ENCODE results near the gene CTSZ.

CTSZ gene

DNA sequence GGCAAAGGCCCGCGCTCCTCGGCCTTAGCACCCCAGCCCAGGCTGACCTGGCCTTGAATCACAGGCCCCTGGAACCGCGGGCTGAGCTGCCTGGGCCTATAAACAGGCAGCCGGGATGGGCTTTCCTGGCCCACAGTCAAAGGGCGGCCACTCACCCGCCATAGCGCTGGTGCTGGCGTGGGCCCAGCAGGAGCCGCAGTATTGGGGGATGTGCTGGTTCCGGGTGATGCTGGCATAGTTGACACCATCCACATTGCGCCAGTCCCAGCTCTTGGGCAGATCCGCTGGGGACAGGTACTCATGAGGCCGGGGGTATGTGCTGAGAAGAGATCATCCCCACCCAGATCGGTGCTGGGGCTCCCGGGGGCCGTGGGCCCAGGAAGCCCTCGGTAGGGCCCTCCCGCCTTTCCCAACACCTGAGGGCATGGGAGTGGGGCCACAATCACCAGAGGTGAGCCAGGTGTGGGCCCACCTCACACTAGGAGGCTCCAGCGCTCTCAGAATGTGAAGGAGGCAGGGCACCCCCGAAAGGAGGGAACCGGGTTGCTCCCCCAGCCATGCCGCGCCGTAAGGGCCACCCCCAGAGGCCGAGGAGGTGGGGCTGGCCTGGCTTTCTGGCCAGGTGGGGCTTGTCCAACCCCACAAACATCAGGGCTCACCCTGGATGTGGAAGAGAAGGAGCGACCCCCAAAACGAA is 739 bp downstream of the CTSZ start:
- Histone ChIP-seq H3K27me3 (ENCODE audit: control insufficient read depth, insufficient read depth, low read length, poor library complexity, severe bottlenecking) (peaks cover 10% of the 10 kb centered on the region), H3K27ac (ENCODE audit: insufficient read depth, low read depth, low read length, poor library complexity, severe bottlenecking) (no peak overlapping the region), H3K4me1 (ENCODE audit: control insufficient read depth, insufficient read depth, low read length) (peaks cover 10% of the 10 kb centered on the region), H3K4me3 (ENCODE audit: insufficient read depth, low read depth, low read length) (peak overlapping the region; percentile 59), H3K9me3 (ENCODE audit: control insufficient read depth, low read length) (no peaks in the 10 kb centered on the region), H3K36me3 (ENCODE audit: control insufficient read depth, insufficient read depth, low read length) (no peaks in the 10 kb centered on the region)
- 77 to 80% methylated on average over 29 of the region's 29 CpGs for WGBS, 2 experiments

GRCh38 chr20:59005523-59006166 is 1.4 kb downstream of the CTSZ start:
- Histone ChIP-seq H3K27me3 (ENCODE audit: control insufficient read depth, insufficient read depth, low read length, poor library complexity, severe bottlenecking) (peaks cover 10% of the 10 kb centered on the region), H3K36me3 (ENCODE audit: control insufficient read depth, insufficient read depth, low read length) (peaks cover 6% of the 10 kb centered on the region), H3K4me1 (ENCODE audit: control insufficient read depth, insufficient read depth, low read length) (peaks cover 9% of the 10 kb centered on the region), H3K9me3 (ENCODE audit: control insufficient read depth, low read length) (no peaks in the 10 kb centered on the region), H3K4me3 (ENCODE audit: insufficient read depth, low read depth, low read length) (no peak overlapping the region), H3K27ac (ENCODE audit: insufficient read depth, low read depth, low read length, poor library complexity, severe bottlenecking) (no peak overlapping the region)
- 90 to 97% methylated on average over 3 of the region's 3 CpGs for WGBS, 2 experiments

- Histone ChIP-seq H3K9me3 (ENCODE audit: control insufficient read depth, low read length) (no peaks in the 10 kb centered on the region), H3K27ac (ENCODE audit: insufficient read depth, low read depth, low read length, poor library complexity, severe bottlenecking) (no peak overlapping the region), H3K4me1 (ENCODE audit: control insufficient read depth, insufficient read depth, low read length) (peaks cover 5% of the 10 kb centered on the region), H3K4me3 (ENCODE audit: insufficient read depth, low read depth, low read length) (no peak overlapping the region), H3K27me3 (ENCODE audit: control insufficient read depth, insufficient read depth, low read length, poor library complexity, severe bottlenecking) (peaks cover 10% of the 10 kb centered on the region), H3K36me3 (ENCODE audit: control insufficient read depth, insufficient read depth, low read length) (peaks cover 9% of the 10 kb centered on the region)
- WGBS, 2 experiments, result 91 to 92% methylated on average over 17 of the region's 17 CpGs
Observed at GRCh38 chr20:59004763-59005522, 2.1 kb downstream of the CTSZ start.

DNA sequence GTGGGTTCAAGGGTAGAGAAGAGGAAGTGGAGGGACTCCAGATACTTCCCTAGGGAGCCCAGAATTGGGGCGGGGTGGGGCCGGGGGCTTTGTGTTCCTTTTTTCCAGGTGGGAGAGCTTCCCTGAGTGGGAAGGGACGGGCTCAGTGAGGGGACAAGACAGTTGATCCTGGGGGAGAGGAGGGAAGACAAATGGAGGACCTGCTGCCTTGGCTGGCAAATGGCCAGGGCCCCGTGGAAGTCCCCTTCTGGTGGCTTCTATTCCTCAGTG is 2.6 kb downstream of the CTSZ start:
- Histone ChIP-seq H3K36me3 (ENCODE audit: control insufficient read depth, insufficient read depth, low read length) (peaks cover 9% of the 10 kb centered on the region), H3K9me3 (ENCODE audit: control insufficient read depth, low read length) (no peaks in the 10 kb centered on the region), H3K27me3 (ENCODE audit: control insufficient read depth, insufficient read depth, low read length, poor library complexity, severe bottlenecking) (peaks cover 10% of the 10 kb centered on the region), H3K27ac (ENCODE audit: insufficient read depth, low read depth, low read length, poor library complexity, severe bottlenecking) (no peak overlapping the region), H3K4me1 (ENCODE audit: control insufficient read depth, insufficient read depth, low read length) (peaks cover 5% of the 10 kb centered on the region), H3K4me3 (ENCODE audit: insufficient read depth, low read depth, low read length) (no peak overlapping the region)
- WGBS, 2 experiments, result 90 to 95% methylated on average over 4 of the region's 4 CpGs

DNA sequence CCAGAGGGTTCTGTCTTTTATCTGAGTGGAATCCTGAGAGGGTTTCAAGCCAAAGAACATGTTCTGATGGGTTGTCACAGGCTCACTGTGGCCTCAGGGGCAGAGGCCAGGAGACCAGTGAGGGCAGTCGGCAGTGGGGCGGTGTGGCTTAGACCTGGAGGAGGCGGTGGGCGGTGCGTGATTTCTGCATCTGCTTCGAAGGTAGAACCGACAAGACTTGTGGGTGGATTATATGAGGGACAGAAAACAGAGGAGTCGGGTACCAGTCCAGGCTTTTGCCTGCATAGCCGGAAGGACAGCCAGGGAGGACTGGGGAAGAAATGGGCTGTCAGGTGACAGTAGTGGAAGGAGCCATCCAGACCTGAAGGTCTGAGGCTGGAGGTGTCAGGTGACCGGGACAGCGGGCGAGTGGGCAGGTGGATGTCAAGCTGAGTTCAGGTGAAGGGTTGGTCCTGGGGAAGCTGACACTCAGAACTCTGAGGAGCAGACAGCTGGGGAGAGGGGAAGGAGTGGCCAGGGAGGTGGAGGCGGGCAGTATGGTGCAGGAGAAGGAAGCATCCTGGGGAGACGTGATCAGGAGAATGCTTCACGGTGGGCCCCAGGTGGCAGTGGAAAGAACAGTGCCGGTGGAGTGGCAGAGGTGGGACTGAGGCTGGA is 3.1 kb downstream of the CTSZ start:
- Histone ChIP-seq H3K4me3 (ENCODE audit: insufficient read depth, low read depth, low read length) (no peak overlapping the region), H3K4me1 (ENCODE audit: control insufficient read depth, insufficient read depth, low read length) (peaks cover 5% of the 10 kb centered on the region), H3K9me3 (ENCODE audit: control insufficient read depth, low read length) (no peaks in the 10 kb centered on the region), H3K27ac (ENCODE audit: insufficient read depth, low read depth, low read length, poor library complexity, severe bottlenecking) (no peak overlapping the region), H3K27me3 (ENCODE audit: control insufficient read depth, insufficient read depth, low read length, poor library complexity, severe bottlenecking) (peaks cover 10% of the 10 kb centered on the region), H3K36me3 (ENCODE audit: control insufficient read depth, insufficient read depth, low read length) (peaks cover 9% of the 10 kb centered on the region)
- 92% methylated on average over 16 of the region's 16 CpGs for WGBS, 2 experiments

GRCh38 chr20:59002874-59003399 is 4.1 kb downstream of the CTSZ start:
- Histone ChIP-seq H3K27ac (ENCODE audit: insufficient read depth, low read depth, low read length, poor library complexity, severe bottlenecking) (no peak overlapping the region), H3K4me1 (ENCODE audit: control insufficient read depth, insufficient read depth, low read length) (peaks cover 5% of the 10 kb centered on the region), H3K4me3 (ENCODE audit: insufficient read depth, low read depth, low read length) (no peak overlapping the region), H3K9me3 (ENCODE audit: control insufficient read depth, low read length) (no peaks in the 10 kb centered on the region), H3K27me3 (ENCODE audit: control insufficient read depth, insufficient read depth, low read length, poor library complexity, severe bottlenecking) (peaks cover 7% of the 10 kb centered on the region), H3K36me3 (ENCODE audit: control insufficient read depth, insufficient read depth, low read length) (peaks cover 9% of the 10 kb centered on the region)
- whole genome bisulfite sequencing, 2 experiments, result 86 to 87% methylated on average over 17 of the region's 17 CpGs

DNA sequence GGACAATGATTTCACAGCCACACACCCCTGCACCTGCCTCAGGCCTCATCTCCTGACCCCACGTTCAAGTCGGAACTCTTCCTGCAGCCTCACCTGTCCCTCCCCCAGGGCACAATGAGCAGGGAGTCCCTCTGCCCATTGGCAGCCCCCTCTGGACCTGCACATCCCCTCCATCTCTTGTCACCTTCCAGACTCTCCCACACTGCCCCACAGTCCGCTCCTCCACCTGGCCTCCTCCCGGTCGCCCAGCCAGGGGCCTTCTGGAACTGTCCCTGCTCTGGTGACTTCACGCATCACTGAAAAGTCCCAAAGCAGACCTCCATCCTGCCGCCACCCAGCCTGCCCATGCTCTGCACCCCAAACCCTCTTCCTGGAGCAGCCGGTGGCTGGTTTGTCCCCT is 4.7 kb downstream of the CTSZ start:
- Histone ChIP-seq H3K4me3 (ENCODE audit: insufficient read depth, low read depth, low read length) (no peak overlapping the region), H3K27me3 (ENCODE audit: control insufficient read depth, insufficient read depth, low read length, poor library complexity, severe bottlenecking) (peaks cover 1% of the 10 kb centered on the region), H3K27ac (ENCODE audit: insufficient read depth, low read depth, low read length, poor library complexity, severe bottlenecking) (no peak overlapping the region), H3K4me1 (ENCODE audit: control insufficient read depth, insufficient read depth, low read length) (peaks cover 5% of the 10 kb centered on the region), H3K9me3 (ENCODE audit: control insufficient read depth, low read length) (no peaks in the 10 kb centered on the region), H3K36me3 (ENCODE audit: control insufficient read depth, insufficient read depth, low read length) (peaks cover 9% of the 10 kb centered on the region)
- 93% methylated on average over 8 of the region's 8 CpGs for WGBS, 2 experiments

DNA sequence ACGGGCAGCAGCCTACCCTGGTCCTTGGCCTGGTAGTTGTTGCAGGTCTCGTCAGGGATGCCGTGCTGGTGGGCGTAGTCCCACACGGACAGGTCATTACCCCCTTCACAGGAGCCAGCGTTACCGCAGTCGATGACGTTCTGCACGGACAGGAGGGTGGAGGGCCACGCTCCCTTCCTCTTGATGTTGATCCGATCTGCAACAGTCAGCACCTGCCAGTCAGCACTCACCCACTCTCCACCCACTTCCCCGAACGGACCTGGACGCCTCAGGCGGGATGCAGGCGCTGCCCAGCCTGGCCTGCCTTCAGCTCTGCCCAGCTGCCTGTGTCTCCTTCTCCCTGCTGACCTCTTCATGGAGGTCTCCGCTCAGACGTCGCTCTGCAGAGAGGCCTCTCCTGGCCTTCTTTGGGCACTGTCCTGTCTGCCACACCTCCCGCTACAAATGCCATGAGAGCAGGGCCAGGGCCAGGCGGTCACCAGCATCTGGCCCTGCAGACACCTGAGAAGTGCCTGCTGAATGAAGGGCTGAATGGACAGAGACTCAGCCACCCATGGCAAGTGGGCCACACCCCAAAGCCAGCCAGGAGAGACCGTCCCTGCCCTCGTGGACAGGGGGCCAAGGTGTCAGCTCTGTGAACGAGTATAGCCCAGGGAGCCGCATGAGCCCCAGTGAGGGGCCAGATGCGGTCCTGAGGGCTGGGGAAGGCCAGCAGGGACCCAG is 5.4 kb downstream of the CTSZ start:
- 95% methylated on average over 27 of the region's 27 CpGs for WGBS, 2 experiments
- H3K4me1 ChIP-seq (ENCODE audit: control insufficient read depth, insufficient read depth, low read length), result peaks cover 5% of the 10 kb centered on the region
- no peaks in the 10 kb centered on the region for H3K9me3 ChIP-seq (ENCODE audit: control insufficient read depth, low read length)
- H3K27me3 ChIP-seq (ENCODE audit: control insufficient read depth, insufficient read depth, low read length, poor library complexity, severe bottlenecking), result no peaks in the 10 kb centered on the region
- no peak overlapping the region for H3K4me3 ChIP-seq (ENCODE audit: insufficient read depth, low read depth, low read length)
- peaks cover 9% of the 10 kb centered on the region for H3K36me3 ChIP-seq (ENCODE audit: control insufficient read depth, insufficient read depth, low read length)
- no peak overlapping the region for H3K27ac ChIP-seq (ENCODE audit: insufficient read depth, low read depth, low read length, poor library complexity, severe bottlenecking)

DNA sequence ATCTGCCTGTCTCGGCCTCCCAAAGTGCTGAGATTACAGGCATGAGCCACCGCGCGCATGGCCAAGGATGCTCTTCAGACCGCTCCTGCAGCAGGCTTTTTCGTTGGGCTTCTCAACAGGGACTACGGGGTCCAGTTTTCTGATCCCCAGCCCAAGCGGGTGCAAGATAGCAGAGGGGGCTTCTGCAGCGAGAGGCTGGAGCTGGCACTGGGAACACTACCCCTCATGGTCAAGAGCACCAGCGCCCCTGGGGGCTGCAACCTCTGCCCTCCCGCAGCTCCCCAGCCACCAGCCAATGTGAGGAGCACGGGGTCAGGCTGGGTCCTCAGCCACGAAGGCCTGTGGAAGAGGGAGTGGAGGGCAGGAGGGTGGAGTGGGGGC is 6.0 kb downstream of the CTSZ start:
- Histone ChIP-seq H3K36me3 (ENCODE audit: control insufficient read depth, insufficient read depth, low read length) (peaks cover 13% of the 10 kb centered on the region), H3K27me3 (ENCODE audit: control insufficient read depth, insufficient read depth, low read length, poor library complexity, severe bottlenecking) (no peaks in the 10 kb centered on the region), H3K9me3 (ENCODE audit: control insufficient read depth, low read length) (no peaks in the 10 kb centered on the region), H3K27ac (ENCODE audit: insufficient read depth, low read depth, low read length, poor library complexity, severe bottlenecking) (no peak overlapping the region), H3K4me3 (ENCODE audit: insufficient read depth, low read depth, low read length) (no peak overlapping the region), H3K4me1 (ENCODE audit: control insufficient read depth, insufficient read depth, low read length) (peaks cover 5% of the 10 kb centered on the region)
- WGBS, 2 experiments, result 90 to 92% methylated on average over 13 of the region's 13 CpGs
